Neural progenitor cell (in vitro differentiated cells): ENCODE results near the gene SLC48A1.

Experiments used
- EZH2phosphoT487 ChIP-seq: fragments of 200-600 bp; sonication (generic); IDR thresholded peaks from 2 replicates; pipeline ENCODE4 v1.6.1; 2017; ENCODE audit warnings: antibody characterized with exemption
- TF ChIP-seq, protein P1 (sequence below): fragments of 200-600 bp; sonication (generic); IDR thresholded peaks from 2 replicates; pipeline ENCODE4 v1.5.1; 2017; ENCODE audit warnings: antibody characterized with exemption, mild to moderate bottlenecking

DNA sequence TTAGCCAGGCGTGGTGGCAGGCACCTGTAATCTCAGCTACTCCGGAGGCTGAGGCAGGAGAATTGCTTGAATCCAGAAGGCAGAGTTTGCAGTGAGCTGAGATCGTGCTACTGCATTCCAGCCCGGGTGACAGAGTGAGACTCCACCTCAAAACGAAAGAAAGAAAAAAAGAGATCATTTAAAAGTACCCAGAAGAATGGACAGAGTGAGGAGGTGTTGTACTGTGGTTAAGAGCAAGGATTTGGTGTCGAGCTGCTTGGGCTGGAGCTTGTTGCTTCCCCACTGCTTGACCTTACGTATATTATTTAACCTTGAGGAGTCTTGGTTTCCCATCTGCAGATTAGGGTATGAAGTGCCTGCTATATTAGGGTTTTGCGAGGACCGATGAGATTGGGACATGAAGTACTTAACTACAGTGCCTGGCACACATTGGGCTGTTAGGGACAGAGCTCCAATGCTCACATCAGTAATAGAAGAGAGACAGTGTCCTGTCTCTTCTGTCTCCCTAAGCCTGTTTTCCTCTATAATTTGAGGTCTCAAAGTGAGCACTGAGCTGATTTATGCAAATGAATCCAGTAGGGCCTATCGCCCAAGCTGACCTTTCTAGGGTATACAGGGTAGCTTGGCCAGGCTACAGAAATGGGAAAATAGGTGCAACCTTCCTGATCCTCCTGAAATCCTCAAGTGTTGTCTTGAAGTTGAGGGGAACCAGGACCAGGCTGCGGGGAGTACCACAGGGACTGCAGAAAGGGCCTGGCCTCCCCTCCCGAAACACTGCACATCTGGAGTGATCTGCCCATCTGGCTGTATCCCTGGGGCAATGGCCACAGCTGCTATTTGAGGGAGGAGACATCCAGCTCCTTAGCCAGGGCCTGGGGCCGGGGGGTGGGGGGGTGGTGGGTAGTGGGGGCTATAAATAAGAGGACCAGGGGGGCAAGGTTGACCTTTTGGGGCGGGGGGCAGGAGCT, 55.3 kb downstream of the SLC48A1 start:
- TF ChIP-seq, protein P1, sequence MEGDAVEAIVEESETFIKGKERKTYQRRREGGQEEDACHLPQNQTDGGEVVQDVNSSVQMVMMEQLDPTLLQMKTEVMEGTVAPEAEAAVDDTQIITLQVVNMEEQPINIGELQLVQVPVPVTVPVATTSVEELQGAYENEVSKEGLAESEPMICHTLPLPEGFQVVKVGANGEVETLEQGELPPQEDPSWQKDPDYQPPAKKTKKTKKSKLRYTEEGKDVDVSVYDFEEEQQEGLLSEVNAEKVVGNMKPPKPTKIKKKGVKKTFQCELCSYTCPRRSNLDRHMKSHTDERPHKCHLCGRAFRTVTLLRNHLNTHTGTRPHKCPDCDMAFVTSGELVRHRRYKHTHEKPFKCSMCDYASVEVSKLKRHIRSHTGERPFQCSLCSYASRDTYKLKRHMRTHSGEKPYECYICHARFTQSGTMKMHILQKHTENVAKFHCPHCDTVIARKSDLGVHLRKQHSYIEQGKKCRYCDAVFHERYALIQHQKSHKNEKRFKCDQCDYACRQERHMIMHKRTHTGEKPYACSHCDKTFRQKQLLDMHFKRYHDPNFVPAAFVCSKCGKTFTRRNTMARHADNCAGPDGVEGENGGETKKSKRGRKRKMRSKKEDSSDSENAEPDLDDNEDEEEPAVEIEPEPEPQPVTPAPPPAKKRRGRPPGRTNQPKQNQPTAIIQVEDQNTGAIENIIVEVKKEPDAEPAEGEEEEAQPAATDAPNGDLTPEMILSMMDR, result no peak
- TF ChIP-seq EZH2phosphoT487, result no peak
